ENCODE results near the gene CAMK2G.
A peak's percentile ranks its signal among the peaks of the same experiment; 100 is the strongest.

The CAMK2G gene

DNA sequence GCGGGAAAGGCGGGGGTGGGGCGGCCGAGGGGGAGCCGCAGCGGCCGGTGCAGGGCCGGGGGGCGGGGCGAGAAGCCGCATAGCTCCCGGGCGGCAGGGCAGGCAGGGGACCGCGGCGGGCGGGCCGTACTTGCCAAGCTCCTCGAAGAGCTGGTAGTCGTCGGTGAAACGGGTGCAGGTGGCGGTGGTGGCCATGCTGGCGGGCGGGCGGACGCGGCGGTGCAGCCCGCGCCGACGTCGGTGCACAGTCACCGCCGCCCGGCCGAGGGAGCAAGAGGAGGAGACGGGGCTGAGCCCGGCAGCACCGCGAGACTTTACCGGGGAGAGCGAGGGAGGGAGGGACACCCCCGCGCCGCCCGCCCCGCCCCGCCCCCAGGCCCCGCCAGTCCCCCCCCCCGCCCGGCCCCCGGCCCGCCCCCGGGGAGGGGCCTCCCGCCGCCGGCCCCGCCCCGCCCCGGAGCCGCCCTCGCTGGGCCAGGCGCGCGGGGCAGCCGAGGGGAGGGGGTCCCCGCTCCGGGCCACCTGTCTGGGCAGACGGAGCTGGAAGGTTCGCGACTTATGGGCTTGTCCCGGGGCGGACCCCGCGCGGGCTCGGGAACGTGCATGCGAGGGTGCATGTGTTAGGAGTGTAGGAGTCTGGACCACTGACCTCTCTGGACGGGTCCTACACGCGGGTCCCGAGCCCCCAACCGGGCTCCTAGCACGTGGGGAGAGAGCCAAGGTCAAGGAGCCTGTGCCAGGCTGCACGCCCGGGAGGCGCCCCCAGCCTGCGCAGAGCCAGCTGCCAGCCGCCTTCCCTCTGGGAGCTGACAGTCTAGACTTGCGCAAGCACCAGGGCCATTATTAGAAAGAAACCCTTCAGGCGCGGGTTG lies at the start of gene CAMK2G:
CAMK2G (minus strand) TSS at position 289 of the 872 bp plus-strand sequence; CDS start at position 195, 94 bp downstream.
- Histone ChIP-seq H3K4me3 (ENCODE audit: low read depth in 1 of 2, low read length in 2 of 2) (peak within 1 kb of the TSS; percentile 50 to 80; a peak in 3 of 4 replicates), H3K27me3 (ENCODE audit: insufficient read depth, low read length, poor library complexity) (peaks cover 10% of the 10 kb centered on the region), H3K4me2 (ENCODE audit: insufficient read depth, low read length) (peak within 1 kb of the TSS; percentile 96), H3K9ac (ENCODE audit: low read depth, low read length) (peak within 1 kb of the TSS; percentile 59), H3K4me1 (ENCODE audit: insufficient read depth, low read length) (peaks cover 42% of the 10 kb centered on the region), H3K36me3 (ENCODE audit: insufficient read depth, low read length) (peaks cover 28% of the 10 kb centered on the region), H3K79me2 (ENCODE audit: insufficient read depth, low read length) (peaks cover 33% of the 10 kb centered on the region), H2AFZ (ENCODE audit: low read depth, low read length) (peak within 1 kb of the TSS; percentile 80), H3K9me3 (ENCODE audit: insufficient read depth, low read length, severe bottlenecking) (no peaks in the 10 kb centered on the region), H3K27ac (ENCODE audit: low read length) (peak within 1 kb of the TSS; percentile 65), H4K20me1 (ENCODE audit: insufficient read depth, low read length) (peaks cover 27% of the 10 kb centered on the region)
- peak; percentile 91 for ATAC-seq (ENCODE audit: insufficient read depth, low read depth)
- no peak for TF ChIP-seq EZH2 (IDR thresholded peaks at IDR 0.05; ENCODE audit: borderline replicate concordance, low read depth, low read length, severe bottlenecking)
- TF ChIP-seq, protein P1, sequence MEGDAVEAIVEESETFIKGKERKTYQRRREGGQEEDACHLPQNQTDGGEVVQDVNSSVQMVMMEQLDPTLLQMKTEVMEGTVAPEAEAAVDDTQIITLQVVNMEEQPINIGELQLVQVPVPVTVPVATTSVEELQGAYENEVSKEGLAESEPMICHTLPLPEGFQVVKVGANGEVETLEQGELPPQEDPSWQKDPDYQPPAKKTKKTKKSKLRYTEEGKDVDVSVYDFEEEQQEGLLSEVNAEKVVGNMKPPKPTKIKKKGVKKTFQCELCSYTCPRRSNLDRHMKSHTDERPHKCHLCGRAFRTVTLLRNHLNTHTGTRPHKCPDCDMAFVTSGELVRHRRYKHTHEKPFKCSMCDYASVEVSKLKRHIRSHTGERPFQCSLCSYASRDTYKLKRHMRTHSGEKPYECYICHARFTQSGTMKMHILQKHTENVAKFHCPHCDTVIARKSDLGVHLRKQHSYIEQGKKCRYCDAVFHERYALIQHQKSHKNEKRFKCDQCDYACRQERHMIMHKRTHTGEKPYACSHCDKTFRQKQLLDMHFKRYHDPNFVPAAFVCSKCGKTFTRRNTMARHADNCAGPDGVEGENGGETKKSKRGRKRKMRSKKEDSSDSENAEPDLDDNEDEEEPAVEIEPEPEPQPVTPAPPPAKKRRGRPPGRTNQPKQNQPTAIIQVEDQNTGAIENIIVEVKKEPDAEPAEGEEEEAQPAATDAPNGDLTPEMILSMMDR (IDR thresholded peaks at IDR 0.05; ENCODE audit: borderline replicate concordance, extremely low read depth, low read length, poor library complexity, severe bottlenecking) = no peak
- peak; percentile 85 for DNase-seq

DNA sequence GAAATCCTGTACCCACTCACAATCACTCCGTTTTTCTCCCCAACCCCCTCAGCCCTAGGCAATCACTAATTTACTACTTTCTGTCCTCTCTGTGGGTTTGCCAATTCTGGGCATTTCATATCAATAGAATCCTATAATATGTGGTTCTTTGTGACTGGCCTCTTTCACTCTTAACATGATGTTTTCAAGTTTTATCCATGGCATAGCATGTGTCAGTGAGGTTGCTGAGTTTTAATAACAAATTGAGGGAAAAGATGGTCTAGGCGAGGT lies 48.4 kb upstream of the CAMK2G start:
- TF ChIP-seq, protein P1 (IDR thresholded peaks at IDR 0.05; ENCODE audit: borderline replicate concordance, extremely low read depth, low read length, poor library complexity, severe bottlenecking) = no peak
- TF ChIP-seq EZH2 (IDR thresholded peaks at IDR 0.05; ENCODE audit: borderline replicate concordance, low read depth, low read length, severe bottlenecking) = no peak
- no peak for DNase-seq
- ATAC-seq (ENCODE audit: insufficient read depth, low read depth) = no peak

DNA sequence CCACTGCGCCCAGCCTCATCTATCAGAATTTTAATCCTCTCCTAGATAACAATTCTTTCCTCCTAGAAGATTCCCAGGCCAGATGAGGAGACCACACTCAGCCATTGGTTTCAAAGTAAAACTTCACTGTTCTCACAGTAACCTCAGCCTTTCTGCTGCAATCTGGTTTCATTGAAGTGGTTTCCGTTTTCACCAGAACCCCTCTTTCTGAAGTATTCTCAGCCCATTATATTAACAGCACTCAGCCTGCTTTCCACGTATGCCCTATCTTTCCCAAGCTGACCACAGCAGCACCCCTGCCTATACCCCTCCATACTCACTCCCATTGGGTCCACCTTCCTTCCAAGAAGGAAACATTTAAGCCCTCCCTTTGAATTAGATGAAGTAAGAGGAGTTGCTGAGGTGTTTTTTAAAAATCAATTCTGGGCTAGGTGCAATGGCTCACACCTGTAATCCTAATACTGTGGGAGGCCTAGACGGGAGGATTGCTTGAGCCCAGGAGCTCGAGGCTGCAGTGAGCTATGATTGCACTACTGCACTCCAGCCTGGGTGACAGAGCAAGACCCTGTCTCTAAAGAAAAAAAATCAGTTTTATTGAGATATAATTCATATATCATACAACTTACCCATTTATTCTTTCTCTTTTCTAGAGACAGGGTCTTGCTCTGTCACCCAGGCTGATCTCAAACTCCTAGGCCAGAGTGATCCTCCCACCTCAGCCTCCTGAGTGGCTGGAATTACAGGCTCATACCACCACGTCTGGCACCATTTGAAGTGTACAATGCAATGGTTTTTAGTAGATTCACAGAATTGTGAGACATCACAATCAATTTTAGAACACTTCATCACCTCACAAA lies 47.9 kb upstream of the CAMK2G start:
- Histone ChIP-seq H3K4me1 (ENCODE audit: insufficient read depth, low read length) (peaks cover 30% of the 10 kb centered on the region), H3K9me3 (ENCODE audit: insufficient read depth, low read length, severe bottlenecking) (no peaks in the 10 kb centered on the region), H3K36me3 (ENCODE audit: insufficient read depth, low read length) (no peaks in the 10 kb centered on the region), H3K4me2 (ENCODE audit: insufficient read depth, low read length) (no peak overlapping the region), H4K20me1 (ENCODE audit: insufficient read depth, low read length) (no peaks in the 10 kb centered on the region), H2AFZ (ENCODE audit: low read depth, low read length) (no peak overlapping the region), H3K79me2 (ENCODE audit: insufficient read depth, low read length) (no peaks in the 10 kb centered on the region), H3K9ac (ENCODE audit: low read depth, low read length) (no peak overlapping the region), H3K27me3 (ENCODE audit: insufficient read depth, low read length, poor library complexity) (peaks cover 8% of the 10 kb centered on the region), H3K27ac (ENCODE audit: low read length) (no peak overlapping the region), H3K4me3 (ENCODE audit: low read depth in 1 of 2, low read length in 2 of 2) (no peak overlapping the region)
- DNase-seq (peak; percentile 61), ATAC-seq (ENCODE audit: insufficient read depth, low read depth) (peak; percentile 94)
- TF ChIP-seq, protein P1 (IDR thresholded peaks at IDR 0.05; ENCODE audit: borderline replicate concordance, extremely low read depth, low read length, poor library complexity, severe bottlenecking) = no peak
- no peak for TF ChIP-seq EZH2 (IDR thresholded peaks at IDR 0.05; ENCODE audit: borderline replicate concordance, low read depth, low read length, severe bottlenecking)

More for the DNA sequence above, 48.4 kb upstream of the CAMK2G start:
- Histone ChIP-seq H3K79me2 (ENCODE audit: insufficient read depth, low read length) (no peaks in the 10 kb centered on the region), H2AFZ (ENCODE audit: low read depth, low read length) (no peak overlapping the region), H3K27me3 (ENCODE audit: insufficient read depth, low read length, poor library complexity) (peaks cover 8% of the 10 kb centered on the region), H3K27ac (ENCODE audit: low read length) (no peak overlapping the region), H4K20me1 (ENCODE audit: insufficient read depth, low read length) (no peaks in the 10 kb centered on the region), H3K4me1 (ENCODE audit: insufficient read depth, low read length) (peaks cover 30% of the 10 kb centered on the region), H3K9ac (ENCODE audit: low read depth, low read length) (no peak overlapping the region), H3K4me2 (ENCODE audit: insufficient read depth, low read length) (no peak overlapping the region), H3K36me3 (ENCODE audit: insufficient read depth, low read length) (no peaks in the 10 kb centered on the region), H3K4me3 (ENCODE audit: low read depth in 1 of 2, low read length in 2 of 2) (no peak overlapping the region), H3K9me3 (ENCODE audit: insufficient read depth, low read length, severe bottlenecking) (no peaks in the 10 kb centered on the region)
